Anterior cingulate cortex (tissue), 58 donors: ENCODE measurements around the gene TEKT5.

ENCODE experiments used
- DNase-seq, 58 donors: peaks; one replicate each; lab custom pipeline; 2025; lab: John Stamatoyannopoulos, UW

Gene TEKT5

DNA sequence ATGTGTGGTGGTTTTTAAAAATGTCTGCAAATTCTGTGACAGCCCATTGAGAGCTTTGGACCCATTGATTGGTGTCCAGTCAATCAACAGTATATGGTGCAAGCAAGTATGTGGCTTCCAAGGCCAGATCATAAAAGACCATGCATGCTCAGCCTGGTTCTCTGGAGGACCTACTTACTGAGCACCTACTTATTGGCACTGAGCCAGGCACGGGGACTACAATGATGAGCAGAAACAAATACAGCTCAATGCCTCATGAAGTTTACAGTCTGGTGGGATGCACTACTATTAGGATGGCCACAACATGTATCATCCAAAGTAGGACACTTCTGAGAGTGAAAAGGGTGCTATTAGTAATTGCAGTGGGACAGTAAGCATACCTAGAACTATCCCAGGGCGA, 107.1 kb downstream of the TEKT5 start:
- DNase-seq, result no peak

DNA sequence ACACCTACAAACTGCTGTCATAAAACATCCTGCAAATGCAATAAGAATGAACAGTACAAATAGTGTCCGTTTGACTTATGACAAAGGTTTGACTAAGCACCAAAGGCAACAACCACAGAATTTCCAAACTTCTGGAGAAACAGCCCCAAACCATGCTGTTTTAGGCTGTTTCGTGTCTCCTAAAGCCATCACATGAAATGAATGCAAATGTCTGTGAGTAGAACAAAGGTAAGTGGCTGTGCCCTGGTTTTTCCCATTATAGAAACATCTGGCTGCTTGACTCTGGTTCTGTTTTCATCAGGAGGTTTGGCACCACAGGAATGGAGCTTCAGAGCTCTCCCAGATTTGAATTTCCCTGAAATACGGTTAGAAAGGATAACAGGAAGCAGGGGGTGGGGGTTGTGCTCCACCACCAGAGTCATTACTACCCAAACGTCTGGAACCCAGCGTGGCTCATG, 109.7 kb downstream of the TEKT5 start:
- no peak for DNase-seq

GRCh38 chr16:10583269-10583668, 111.5 kb downstream of the TEKT5 start:
- DNase-seq, result no peak

- no peak for DNase-seq
Observed at GRCh38 chr16:10581507-10581906, 113.2 kb downstream of the TEKT5 start.

GRCh38 chr16:10580883-10581247, 113.9 kb downstream of the TEKT5 start:
- DNase-seq, result no peak

- DNase-seq, result peak in 34 of 58 donors; percentile 2 to 43 (median 16)
Observed at GRCh38 chr16:10579965-10580882, 114.5 kb downstream of the TEKT5 start, which contains the start of gene EMP2. Gene EMP2, minus strand, starts transcription at chr16:10580598. Its CDS starts 32,981 bp downstream, at chr16:10547617.

DNA sequence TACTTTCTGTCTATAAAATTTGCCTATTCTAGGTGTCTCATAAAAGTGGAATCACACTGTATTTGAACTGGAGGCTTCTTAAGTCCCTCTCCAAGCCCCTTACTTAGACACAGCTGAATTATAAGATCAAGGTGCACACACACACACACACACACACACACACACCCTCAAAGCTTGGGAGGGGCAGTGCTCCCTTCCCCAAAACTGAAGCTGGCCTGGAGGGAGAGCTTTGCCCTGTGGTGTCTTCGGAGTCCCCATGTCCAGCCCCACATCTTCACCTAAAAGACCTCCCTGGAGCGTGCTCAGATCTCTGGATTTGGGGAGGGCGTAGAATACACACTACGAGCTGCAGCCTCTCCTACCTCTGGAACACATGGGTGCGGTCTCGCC, 115.2 kb downstream of the TEKT5 start:
- no peak for DNase-seq

DNA sequence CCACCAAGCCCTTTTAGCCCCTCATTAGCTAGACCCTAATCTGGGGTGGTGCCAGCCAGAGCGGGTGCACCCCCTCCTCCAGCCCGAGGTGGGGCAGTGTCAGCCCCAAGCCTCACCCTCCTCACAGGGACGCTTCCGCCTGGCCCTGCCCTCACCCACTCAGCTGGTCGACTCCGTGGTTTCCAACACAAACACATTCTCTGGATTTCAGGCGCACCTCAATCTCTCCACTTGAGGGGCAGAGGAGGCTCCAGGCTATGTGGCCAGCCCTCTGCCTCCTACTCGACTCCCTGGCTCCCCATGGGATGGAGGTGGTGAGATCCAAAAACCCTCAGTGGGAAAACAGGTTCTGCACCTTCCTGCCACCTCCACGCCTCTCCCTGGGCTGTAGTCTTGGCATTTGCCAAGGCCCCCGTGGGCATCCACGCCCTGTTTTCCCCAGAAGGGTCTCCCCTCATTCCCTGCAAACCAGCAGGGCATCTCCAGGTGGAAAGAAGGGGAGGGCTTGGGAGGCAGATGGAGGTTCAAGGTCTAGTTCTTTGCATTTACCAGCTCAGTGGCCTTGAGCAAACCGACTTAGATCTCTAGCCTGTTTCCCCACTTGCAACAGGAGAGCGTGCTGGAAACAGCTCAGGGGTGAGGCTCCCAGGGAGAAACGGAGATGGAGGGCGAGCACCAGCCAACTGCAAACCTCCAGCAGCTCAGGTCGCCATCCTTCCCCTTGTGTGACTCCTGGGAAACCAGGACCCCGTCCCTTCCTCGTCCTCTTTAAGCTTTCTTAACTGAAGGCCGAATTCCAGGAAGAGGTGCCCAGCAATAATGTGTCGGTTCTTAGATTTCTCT, 116.0 kb downstream of the TEKT5 start:
- DNase-seq, result no peak
